ENCODE results near the gene SMIM1. TPM values are rescaled to one million over a fixed set of nuclear protein-coding genes. Genes with fewer than 3 reads are reported as not detected.

SMIM1 gene
- total and polyA plus RNA-seq, 2 donors (not counting 3 experiments of a cell fraction or from before 2014, with no cell fraction given) = 1.4 to 2.9 TPM

DNA sequence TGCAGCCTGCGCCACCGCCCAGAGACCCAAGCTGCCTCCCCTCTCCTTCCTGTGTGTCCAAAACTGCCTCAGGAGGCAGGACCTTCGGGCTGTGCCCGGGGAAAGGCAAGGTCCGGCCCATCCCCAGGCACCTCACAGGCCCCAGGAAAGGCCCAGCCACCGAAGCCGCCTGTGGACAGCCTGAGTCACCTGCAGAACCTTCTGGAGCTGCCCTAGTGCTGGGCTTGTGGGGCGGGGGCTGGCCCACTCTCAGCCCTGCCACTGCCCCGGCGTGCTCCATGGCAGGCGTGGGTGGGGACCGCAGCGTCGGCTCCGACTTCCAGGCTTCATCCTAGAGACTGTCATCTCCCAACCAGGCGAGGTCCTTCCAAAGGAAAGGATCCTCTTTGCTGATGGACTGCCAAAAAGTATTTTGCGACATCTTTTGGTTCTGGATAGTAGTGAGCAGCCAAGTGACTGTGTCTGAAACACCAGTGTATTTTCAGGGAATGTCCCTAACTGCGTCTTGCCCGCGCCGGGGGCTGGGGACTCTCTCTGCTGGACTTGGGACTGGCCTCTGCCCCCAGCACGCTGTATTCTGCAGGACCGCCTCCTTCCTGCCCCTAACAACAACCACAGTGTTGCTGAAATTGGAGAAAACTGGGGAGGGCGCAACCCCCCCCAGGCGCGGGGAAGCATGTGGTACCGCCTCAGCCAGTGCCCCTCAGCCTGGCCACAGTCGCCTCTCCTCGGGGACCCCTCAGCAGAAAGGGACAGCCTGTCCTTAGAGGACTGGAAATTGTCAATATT is 39.3 kb upstream of the SMIM1 start:
- Histone ChIP-seq H4K20me1 (replicated peaks; ENCODE audit: control insufficient read depth, extremely low read depth, insufficient read depth, low read length) (no peaks in the 10 kb centered on the region), H3K9me3 (replicated peaks; ENCODE audit: control insufficient read depth, insufficient read depth, low read length) (no peaks in the 10 kb centered on the region), H3K4me2 (ENCODE audit: insufficient read depth, low read length) (no peak overlapping the region), H3K4me3 (replicated peaks in 1 of 3; ENCODE audit: insufficient read depth in 1 of 3, low read depth in 1 of 3, low read length in 3 of 3) (no peak overlapping the region), H3K79me2 (ENCODE audit: control insufficient read depth, insufficient read depth, low read length) (no peaks in the 10 kb centered on the region), H3K4me1 (ENCODE audit: control insufficient read depth, extremely low read depth, insufficient read depth, low read length) (no peaks in the 10 kb centered on the region), H3K9ac (replicated peaks; ENCODE audit: extremely low read depth, insufficient read depth, low read length) (no peak overlapping the region), H3K27me3 (ENCODE audit: control insufficient read depth in 2 of 2, insufficient read depth in 2 of 2, low read length in 2 of 2) (no peaks in the 10 kb centered on the region), H3K27ac (ENCODE audit: insufficient read depth, low read depth, low read length) (no peak overlapping the region), H3K36me3 (ENCODE audit: control insufficient read depth in 2 of 2, extremely low read depth in 1 of 2, insufficient read depth in 2 of 2, low read length in 2 of 2) (peaks cover 0 to 8% of the 10 kb centered on the region in 2 experiments), H2AFZ (ENCODE audit: low read depth, low read length) (peak overlapping the region; percentile 1), H3K9me1 (replicated peaks; ENCODE audit: control insufficient read depth, extremely low read depth, insufficient read depth, low read length) (no peaks in the 10 kb centered on the region)
- DNase-seq (ENCODE audit: low read depth, low spot score) (no peak), FAIRE-seq (no peak)
- TF ChIP-seq JUN (IDR thresholded peaks at IDR 0.05; ENCODE audit: borderline replicate concordance, insufficient read depth, insufficient read length, low read depth) (no peak), EZH2 (IDR thresholded peaks at IDR 0.05; ENCODE audit: borderline replicate concordance, low read depth, low read length, severe bottlenecking) (peak; percentile 44)
- no TSS peak for BruUV-seq (replicated peaks)
- dilution Hi-C loops (cut with MboI; ENCODE audit: extremely low pct_ligation_motif_present, low sequenced_read_pairs) = no loop called here
- ChIA-PET CTCF (interaction anchor here (1.0 to 3.5 kb wide), 2 partner anchors 9 to 34 kb away, joined by 3 to 25 read pairs; no protein-coding TSS in a partner anchor), POLR2A (no interaction called here)
- intact Hi-C loops (cut with micrococcal nuclease) = no loop called here

DNA sequence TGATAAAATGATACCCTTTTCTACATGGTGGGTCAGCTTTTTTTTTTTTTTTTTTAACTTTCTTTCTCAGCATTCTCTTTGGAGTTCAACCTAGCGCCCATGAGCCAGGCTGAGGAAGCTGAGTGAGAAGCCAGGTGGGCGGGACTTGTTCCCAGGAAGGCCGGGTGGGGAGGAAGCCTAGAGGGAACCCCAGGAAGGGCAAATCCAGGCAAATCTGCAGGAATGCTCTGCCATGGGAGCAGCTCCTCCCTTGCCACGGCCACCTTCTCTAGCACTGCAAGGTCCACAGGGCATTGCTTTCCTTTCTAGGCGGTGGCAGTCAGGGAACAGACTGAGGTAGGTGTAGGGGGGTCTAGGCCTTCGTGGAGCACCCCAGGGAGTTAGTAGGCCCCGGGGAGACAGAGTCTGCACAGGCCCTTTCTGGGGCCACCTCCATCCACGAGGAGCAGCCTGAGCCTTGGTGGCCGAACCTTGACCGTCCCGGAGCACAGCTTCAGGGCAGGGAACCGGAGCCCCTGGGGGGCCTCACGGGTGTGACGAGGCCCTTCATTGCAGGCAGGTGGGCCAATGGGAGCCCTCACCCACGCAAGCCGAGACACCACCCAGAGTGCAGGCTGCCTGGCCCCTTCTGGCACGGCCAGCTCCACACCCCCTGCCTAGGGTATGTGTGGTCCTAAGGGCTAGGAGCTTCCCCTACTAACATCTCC is 38.5 kb upstream of the SMIM1 start:
- no peaks in the 10 kb centered on the region for H3K9me1 ChIP-seq (replicated peaks; ENCODE audit: control insufficient read depth, extremely low read depth, insufficient read depth, low read length)
- BruUV-seq (replicated peaks) = no TSS peak
- POLR2A ChIA-PET = no interaction called here
- H2AFZ ChIP-seq (ENCODE audit: low read depth, low read length) = no peak overlapping the region
- H3K36me3 ChIP-seq (ENCODE audit: control insufficient read depth in 2 of 2, extremely low read depth in 1 of 2, insufficient read depth in 2 of 2, low read length in 2 of 2) = peaks cover 4 to 11% of the 10 kb centered on the region in 2 experiments
- H3K4me1 ChIP-seq (ENCODE audit: control insufficient read depth, extremely low read depth, insufficient read depth, low read length) = no peaks in the 10 kb centered on the region
- CTCF ChIA-PET = interaction anchor here (0.8 to 3.5 kb wide), 3 partner anchors 9 to 281 kb away, joined by 3 to 25 read pairs (median 3); no protein-coding TSS in a partner anchor
- no peak overlapping the region for H3K9ac ChIP-seq (replicated peaks; ENCODE audit: extremely low read depth, insufficient read depth, low read length)
- H3K79me2 ChIP-seq (ENCODE audit: control insufficient read depth, insufficient read depth, low read length) = no peaks in the 10 kb centered on the region
- intact Hi-C loops (cut with micrococcal nuclease) = no loop called here
- dilution Hi-C loops (cut with MboI; ENCODE audit: extremely low pct_ligation_motif_present, low sequenced_read_pairs) = no loop called here
- no peak overlapping the region for H3K4me3 ChIP-seq (replicated peaks in 1 of 3; ENCODE audit: insufficient read depth in 1 of 3, low read depth in 1 of 3, low read length in 3 of 3)
- H3K27ac ChIP-seq (ENCODE audit: insufficient read depth, low read depth, low read length) = no peak overlapping the region
- DNase-seq (ENCODE audit: low read depth, low spot score) (no peak), FAIRE-seq (no peak)
- TF ChIP-seq MYC (IDR thresholded peaks at IDR 0.05; ENCODE audit: low read depth, low read length) = no peak
- no peak for TF ChIP-seq EZH2 (IDR thresholded peaks at IDR 0.05; ENCODE audit: borderline replicate concordance, low read depth, low read length, severe bottlenecking)
- TF ChIP-seq, protein P1, sequence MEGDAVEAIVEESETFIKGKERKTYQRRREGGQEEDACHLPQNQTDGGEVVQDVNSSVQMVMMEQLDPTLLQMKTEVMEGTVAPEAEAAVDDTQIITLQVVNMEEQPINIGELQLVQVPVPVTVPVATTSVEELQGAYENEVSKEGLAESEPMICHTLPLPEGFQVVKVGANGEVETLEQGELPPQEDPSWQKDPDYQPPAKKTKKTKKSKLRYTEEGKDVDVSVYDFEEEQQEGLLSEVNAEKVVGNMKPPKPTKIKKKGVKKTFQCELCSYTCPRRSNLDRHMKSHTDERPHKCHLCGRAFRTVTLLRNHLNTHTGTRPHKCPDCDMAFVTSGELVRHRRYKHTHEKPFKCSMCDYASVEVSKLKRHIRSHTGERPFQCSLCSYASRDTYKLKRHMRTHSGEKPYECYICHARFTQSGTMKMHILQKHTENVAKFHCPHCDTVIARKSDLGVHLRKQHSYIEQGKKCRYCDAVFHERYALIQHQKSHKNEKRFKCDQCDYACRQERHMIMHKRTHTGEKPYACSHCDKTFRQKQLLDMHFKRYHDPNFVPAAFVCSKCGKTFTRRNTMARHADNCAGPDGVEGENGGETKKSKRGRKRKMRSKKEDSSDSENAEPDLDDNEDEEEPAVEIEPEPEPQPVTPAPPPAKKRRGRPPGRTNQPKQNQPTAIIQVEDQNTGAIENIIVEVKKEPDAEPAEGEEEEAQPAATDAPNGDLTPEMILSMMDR (IDR thresholded peaks at IDR 0.05; ENCODE audit: extremely low read depth in 1 of 2, insufficient read depth in 1 of 2, low read depth in 1 of 2, low read length in 2 of 2) = no peak
- TF ChIP-seq GATA2 (IDR thresholded peaks at IDR 0.05; ENCODE audit: insufficient read depth, insufficient read length, low read depth, low read length) = no peak
- no peaks in the 10 kb centered on the region for H4K20me1 ChIP-seq (replicated peaks; ENCODE audit: control insufficient read depth, extremely low read depth, insufficient read depth, low read length)
- H3K27me3 ChIP-seq (ENCODE audit: control insufficient read depth in 2 of 2, insufficient read depth in 2 of 2, low read length in 2 of 2) = no peaks in the 10 kb centered on the region
- H3K4me2 ChIP-seq (ENCODE audit: insufficient read depth, low read length) = no peak overlapping the region
- H3K9me3 ChIP-seq (replicated peaks; ENCODE audit: control insufficient read depth, insufficient read depth, low read length) = no peaks in the 10 kb centered on the region

Data from endothelial cell of umbilical vein (primary cell).